Natural killer cell (primary cell): ENCODE data around the gene CRTC1. TPM values are rescaled to one million over a fixed set of nuclear protein-coding genes. Genes with fewer than 3 reads are reported as not detected.
A peak's percentile ranks its signal among the peaks of the same experiment; 100 is the strongest.

Experiments
- ATAC-seq, 3 donors: fragments of 150-1000 bp in 2 of 3; fragments of 200-7000 bp in 1 of 3; cut with Tn5 transposase; 1 replicate in 1 of 3; 2 replicates in 2 of 3; pipeline ENCODE4 v1.10.0; 2021; ENCODE audit warnings: mild to moderate bottlenecking in 2 of 3, moderate library complexity in 2 of 3
- DNase-seq, 2 donors: peaks; one replicate each; pipeline versions ENCODE4 v3.0.0 to v3.0.0-alpha.2; 2013 to 2021; ENCODE audit warnings: mixed read lengths in 1 of 2
- H3K27ac ChIP-seq: one replicate; pipeline ENCODE4 v1.5.1; 2013; ENCODE audit warnings: mild to moderate bottlenecking, low read length
- H3K27me3 ChIP-seq: one replicate; pipeline ENCODE4 v1.6.1; 2013; ENCODE audit warnings: low read length; ENCODE audit not compliant: control insufficient read depth, insufficient read depth
- H3K36me3 ChIP-seq: one replicate; pipeline ENCODE4 v1.6.1; 2013; ENCODE audit warnings: low read length; ENCODE audit not compliant: control insufficient read depth, insufficient read depth
- H3K4me1 ChIP-seq: one replicate; pipeline ENCODE4 v1.6.1; 2013; ENCODE audit warnings: low read length; ENCODE audit not compliant: control insufficient read depth, insufficient read depth
- H3K4me3 ChIP-seq: one replicate; pipeline ENCODE4 v1.5.1; 2013; ENCODE audit warnings: low read length
- H3K9me3 ChIP-seq: one replicate; pipeline ENCODE4 v1.6.1; 2013; ENCODE audit warnings: low read length; ENCODE audit not compliant: control insufficient read depth, insufficient read depth
- H3K27ac Mint-ChIP-seq, 2 donors: one replicate each; pipeline ENCODE4 v1.8.0; 2022; ENCODE audit warnings: mild to moderate bottlenecking in 2 of 2, mixed read lengths in 2 of 2, moderate library complexity in 1 of 2
- H3K27me3 Mint-ChIP-seq, 2 donors: one replicate each; pipeline ENCODE4 v1.8.0; 2022; ENCODE audit warnings: low read depth in 2 of 2, mixed read lengths in 2 of 2
- H3K36me3 Mint-ChIP-seq: one replicate; pipeline ENCODE4 v1.8.0; 2022; ENCODE audit warnings: mixed read lengths
- H3K4me1 Mint-ChIP-seq, 2 donors: one replicate each; pipeline ENCODE4 v1.8.0; 2022; ENCODE audit warnings: mixed read lengths in 2 of 2
- H3K4me3 Mint-ChIP-seq: one replicate; pipeline ENCODE4 v1.8.0; 2022; ENCODE audit warnings: mild to moderate bottlenecking, moderate library complexity, mixed read lengths
- H3K9me3 Mint-ChIP-seq, 2 donors: one replicate each; pipeline ENCODE4 v1.8.0; 2022; ENCODE audit warnings: mixed read lengths in 2 of 2
- CTCF ChIP-seq: fragments of 200-600 bp; IDR thresholded peaks from one replicate; pipeline ENCODE4 v1.8.0; 2022; ENCODE audit warnings: antibody characterized with exemption
- WGBS: methylation state at CpG from one replicate; pipeline ENCODE4 v1.1.7; 2013; ENCODE audit warnings: missing lambda C conversion rate; ENCODE audit not compliant: insufficient coverage; 5-methylcytosine and 5-hydroxymethylcytosine counted together
- intact Hi-C: fragments of 100-400 bp; cut with micrococcal nuclease; formaldehyde crosslinking; loops from one replicate; pipeline ENCODE4 v1.14.2; 2022
- total RNA-seq, 4 donors: library from RNA; stranded (reverse); fragments of 120-200 nt in 1 of 4; gene quantifications; one replicate each; pipeline versions ENCODE4 v1.2.3 to v1.2.4, GENCODE V29; 2013 to 2022

CRTC1 gene
- total RNA-seq, 3 donors from 2014 or later (not counting 1 experiment from before 2014, with no cell fraction given), result 14.1 to 17.0 (median 14.3) TPM

GRCh38 chr19:18636183-18636968 lies 47.1 kb upstream of the CRTC1 start:
- Histone ChIP-seq H3K4me1 (peaks cover 31% of the 10 kb centered on the region), H3K27ac (peak overlapping the region; percentile 70), H3K27me3 (no peaks in the 10 kb centered on the region), H3K36me3 (no peaks in the 10 kb centered on the region), H3K9me3 (no peaks in the 10 kb centered on the region), H3K4me3 (peak overlapping the region; percentile 53)
- Mint-ChIP-seq H3K27ac (peak overlapping the region; percentile 83 to 91), H3K9me3 (no peaks in the 10 kb centered on the region), H3K36me3 (no peaks in the 10 kb centered on the region), H3K4me1 (peaks cover 22 to 32% of the 10 kb centered on the region in 2 donors), H3K27me3 (peaks cover 0 to 3% of the 10 kb centered on the region in 2 donors), H3K4me3 (peak overlapping the region; percentile 94)
- TF ChIP-seq CTCF, result no peak
- intact Hi-C loops, result loop anchor here (2.0 kb wide), 1 partner anchor 114 kb away; the partner anchor contains the start of gene ELL
- ATAC-seq, result peak; percentile 87 to 96 (median 87)
- DNase-seq, result peak; percentile 96 to 98
- under 1% methylated on average over 42 of the region's 44 CpGs for WGBS

GRCh38 chr19:18636969-18637629 lies 46.4 kb upstream of the CRTC1 start, which contains the start of gene KLHL26:
Gene KLHL26, plus strand, starts transcription at chr19:18637028. Its CDS starts 27 bp downstream, at chr19:18637055.
- Mint-ChIP-seq H3K9me3 (no peaks in the 10 kb centered on the region), H3K27ac (peak within 1 kb of the TSS; percentile 83 to 91), H3K27me3 (peaks cover 0 to 3% of the 10 kb centered on the region in 2 donors), H3K36me3 (no peaks in the 10 kb centered on the region), H3K4me3 (peak within 1 kb of the TSS; percentile 94), H3K4me1 (peaks cover 22 to 32% of the 10 kb centered on the region in 2 donors)
- Histone ChIP-seq H3K27ac (peak within 1 kb of the TSS; percentile 84), H3K4me3 (peak within 1 kb of the TSS; percentile 77), H3K9me3 (no peaks in the 10 kb centered on the region), H3K27me3 (no peaks in the 10 kb centered on the region), H3K4me1 (peaks cover 31% of the 10 kb centered on the region), H3K36me3 (no peaks in the 10 kb centered on the region)
- DNase-seq, result peak; percentile 25
- no peak for TF ChIP-seq CTCF
- ATAC-seq, result no peak
- 2% methylated on average over 47 of the region's 47 CpGs for WGBS
- intact Hi-C loops, result loop anchor here (2.0 kb wide), 1 partner anchor 114 kb away; the partner anchor contains the start of gene ELL

- WGBS, result 96% methylated on average over 2 of the region's 3 CpGs
- Histone ChIP-seq H3K4me3 (no peak overlapping the region), H3K27me3 (no peaks in the 10 kb centered on the region), H3K9me3 (no peaks in the 10 kb centered on the region), H3K4me1 (peaks cover 31% of the 10 kb centered on the region), H3K27ac (peak overlapping the region; percentile 84), H3K36me3 (no peaks in the 10 kb centered on the region)
- DNase-seq (peak in 1 of 2 donors; percentile 34), ATAC-seq (no peak)
- no peaks in the 10 kb centered on the region for H3K36me3 Mint-ChIP-seq
- TF ChIP-seq CTCF, result no peak
- peak overlapping the region; percentile 83 to 91 for H3K27ac Mint-ChIP-seq
- H3K27me3 Mint-ChIP-seq, result peaks cover 0 to 3% of the 10 kb centered on the region in 2 donors
- peaks cover 22 to 32% of the 10 kb centered on the region in 2 donors for H3K4me1 Mint-ChIP-seq
- H3K9me3 Mint-ChIP-seq, result no peaks in the 10 kb centered on the region
- peak overlapping the region; percentile 94 for H3K4me3 Mint-ChIP-seq
- intact Hi-C loops, result loop anchor here (2.0 kb wide), 1 partner anchor 115 kb away; the partner anchor contains the start of gene ELL
Observed at GRCh38 chr19:18637673-18638630, 45.5 kb upstream of the CRTC1 start.
